Small intestine (tissue), 7 donors: ENCODE measurements around the gene HTR4. TPM values are rescaled to one million over a fixed set of nuclear protein-coding genes. Genes with fewer than 3 reads are reported as not detected.

ENCODE experiments used
- DNase-seq, 2 donors: peaks; one replicate each; pipeline versions ENCODE4 v3.0.0 to v3.0.0-alpha.2; 2013
- FAIRE-seq: peaks from 2 replicates; lab custom pipeline; 2012; peaks lifted over from hg19 to GRCh38; lab: Jason Lieb, UNC
- H3K27ac ChIP-seq, 3 donors: one replicate each; pipeline ENCODE4 v1.5.1; 2013; ENCODE audit warnings: low read length in 2 of 3, mild to moderate bottlenecking in 2 of 3, control low read depth in 1 of 3, inconsistent platforms in 1 of 3, low read depth in 1 of 3, moderate library complexity in 1 of 3
- H3K27me3 ChIP-seq, 3 donors: one replicate each; pipeline ENCODE4 v1.6.1; 2013; ENCODE audit warnings: low read length in 3 of 3, inconsistent platforms in 1 of 3; ENCODE audit not compliant: control insufficient read depth in 3 of 3, insufficient read depth in 3 of 3
- H3K36me3 ChIP-seq, 3 donors: one replicate each; pipeline ENCODE4 v1.6.1; 2013; ENCODE audit warnings: low read length in 3 of 3, inconsistent platforms in 1 of 3, low read depth in 1 of 3, mild to moderate bottlenecking in 1 of 3, moderate library complexity in 1 of 3; ENCODE audit not compliant: control insufficient read depth in 3 of 3, insufficient read depth in 2 of 3
- H3K4me1 ChIP-seq, 3 donors: one replicate each; pipeline ENCODE4 v1.6.1; 2013; ENCODE audit warnings: low read length in 2 of 3, inconsistent platforms in 1 of 3, low read depth in 1 of 3, mild to moderate bottlenecking in 1 of 3, moderate library complexity in 1 of 3; ENCODE audit not compliant: control insufficient read depth in 3 of 3, insufficient read depth in 2 of 3
- H3K4me3 ChIP-seq, 3 donors: one replicate each; pipeline ENCODE4 v1.5.1; 2013; ENCODE audit warnings: low read length in 3 of 3, control low read depth in 1 of 3, inconsistent platforms in 1 of 3, low read depth in 1 of 3, mild to moderate bottlenecking in 1 of 3, moderate library complexity in 1 of 3
- H3K9me3 ChIP-seq, 2 donors: one replicate each; pipeline ENCODE4 v1.6.1; 2013; ENCODE audit warnings: low read depth in 1 of 2, low read length in 1 of 2; ENCODE audit not compliant: control insufficient read depth in 2 of 2, insufficient read depth in 1 of 2
- WGBS, 3 donors: extraction: QIAGEN DNeasy Blood & Tissue Kit; methylation state at CpG; one replicate each; pipeline ENCODE4 v1.1.7; 2013; 5-methylcytosine and 5-hydroxymethylcytosine counted together
- polyA plus RNA-seq, 4 donors: library from polyadenylated mRNA; stranded (reverse) in 3 of 4; unstranded in 1 of 4; fragments of 200-250 nt in 3 of 4; fragments of 120-200 nt in 1 of 4; gene quantifications; one replicate each; pipeline versions ENCODE4 v1.2.1 to v1.2.3, GENCODE V29; 2013
- donor health status: healthy with polysubstance abuse.
- donor health status: control.
- donor health status: control.
- donor health status: Bipolar disorder and iron deficiency.
- donor health status: healthy.

The HTR4 gene
- polyA plus RNA-seq, 4 donors: 1.6 to 8.7 (median 4.2) TPM

DNA sequence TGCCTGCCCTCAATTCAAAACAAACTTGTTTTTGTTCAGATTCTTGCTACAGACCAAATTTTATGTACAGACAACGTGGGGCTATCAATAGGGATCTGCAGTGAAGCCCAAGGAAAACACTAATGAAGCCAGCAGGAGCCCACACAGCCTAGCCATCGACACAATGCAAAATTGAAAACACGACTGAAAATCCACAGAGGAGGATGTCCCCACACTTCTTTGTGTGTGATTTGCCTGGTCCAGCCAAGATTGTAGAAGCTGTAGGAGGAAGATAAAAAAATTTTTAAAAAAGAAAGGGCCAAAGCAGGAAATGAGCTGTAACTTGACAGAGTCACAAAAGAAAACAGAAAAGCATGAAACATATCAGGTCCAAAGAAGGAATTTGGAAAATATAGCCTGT is 34.8 kb downstream of the HTR4 start:
- Histone ChIP-seq H3K36me3 (no peaks in the 10 kb centered on the region), H3K27ac (no peak overlapping the region), H3K4me3 (no peak overlapping the region), H3K27me3 (no peaks in the 10 kb centered on the region), H3K4me1 (peaks cover 6 to 23% (median 7%) of the 10 kb centered on the region in 3 donors), H3K9me3 (no peaks in the 10 kb centered on the region)
- no peak for DNase-seq
- no peak for FAIRE-seq
- 67 to 85% (median 76%) methylated on average over 3 of the region's 3 CpGs for WGBS, 3 donors

DNA sequence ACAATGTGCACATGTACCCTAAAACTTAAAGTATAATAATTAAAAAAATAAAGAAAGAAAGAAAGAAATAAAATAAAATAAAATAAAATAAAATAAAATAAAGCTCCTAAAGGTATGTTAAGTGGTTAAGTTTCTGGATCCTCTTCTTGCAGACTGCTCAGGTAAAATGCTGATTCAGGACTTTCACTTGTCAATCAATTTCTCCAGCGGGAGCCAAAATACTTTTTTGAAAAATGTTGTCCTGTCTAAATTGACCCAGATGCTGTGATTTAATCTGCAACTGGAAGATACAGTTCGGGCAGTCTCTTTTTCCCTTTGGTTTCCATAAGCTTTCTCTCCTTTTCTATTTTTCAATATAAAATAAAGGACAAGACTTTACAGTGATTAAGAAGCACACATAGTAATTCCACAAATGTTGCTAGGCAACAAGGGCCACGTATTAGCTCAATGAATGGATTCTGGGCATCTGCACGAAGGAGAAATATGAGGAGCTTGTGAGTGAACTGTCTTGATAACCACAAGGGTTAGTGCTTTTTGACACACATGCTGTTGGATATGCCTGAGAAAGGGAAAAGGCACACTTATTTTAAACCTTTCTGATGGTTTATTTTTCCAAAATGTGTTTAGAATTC is 38.6 kb downstream of the HTR4 start:
- FAIRE-seq (no peak), DNase-seq (no peak)
- Histone ChIP-seq H3K27me3 (no peaks in the 10 kb centered on the region), H3K4me1 (no peaks in the 10 kb centered on the region), H3K27ac (no peak overlapping the region), H3K9me3 (no peaks in the 10 kb centered on the region), H3K36me3 (no peaks in the 10 kb centered on the region), H3K4me3 (no peak overlapping the region)
- 68 to 79% (median 70%) methylated on average over 4 of the region's 4 CpGs for WGBS, 3 donors

- no peak overlapping the region for H3K4me3 ChIP-seq
- H3K9me3 ChIP-seq: no peaks in the 10 kb centered on the region
- no peak for DNase-seq
- no peaks in the 10 kb centered on the region for H3K36me3 ChIP-seq
- H3K4me1 ChIP-seq: no peaks in the 10 kb centered on the region
- no peak for FAIRE-seq
- no peak overlapping the region for H3K27ac ChIP-seq
- no peaks in the 10 kb centered on the region for H3K27me3 ChIP-seq
Observed at GRCh38 chr5:148607406-148607805, 46.9 kb downstream of the HTR4 start.

DNA sequence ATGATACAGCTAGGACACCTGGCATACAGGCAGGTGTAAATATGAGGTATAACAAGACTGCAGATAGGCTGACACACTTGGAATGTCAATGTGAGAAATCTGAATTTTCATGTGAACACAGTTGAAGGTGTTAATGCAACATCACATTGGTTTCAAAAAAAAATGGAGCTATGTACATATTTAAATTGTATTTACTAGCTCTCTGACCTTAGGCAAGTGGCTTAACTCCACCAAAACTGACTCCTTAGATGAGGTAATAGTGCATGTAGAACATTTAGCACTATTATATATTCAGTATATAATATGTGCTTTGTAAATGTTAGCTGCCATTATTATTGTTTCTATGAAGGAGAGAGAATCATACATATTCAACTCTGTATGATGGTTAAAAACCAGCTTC is 48.0 kb downstream of the HTR4 start:
- H3K27me3 ChIP-seq: no peaks in the 10 kb centered on the region
- FAIRE-seq: no peak

GRCh38 chr5:148599187-148599586 is 55.1 kb downstream of the HTR4 start:
- no peaks in the 10 kb centered on the region for H3K4me1 ChIP-seq
- peaks cover 0 to 7% of the 10 kb centered on the region in 2 donors for H3K9me3 ChIP-seq
- no peak for DNase-seq
- H3K27me3 ChIP-seq: no peaks in the 10 kb centered on the region
- H3K27ac ChIP-seq: no peak overlapping the region
- 96 to 100% (median 97%) methylated on average over 1 of the region's 1 CpG for WGBS, 3 donors
- no peak overlapping the region for H3K4me3 ChIP-seq
- H3K36me3 ChIP-seq: no peaks in the 10 kb centered on the region
- no peak for FAIRE-seq

More for the DNA sequence above, 48.0 kb downstream of the HTR4 start:
- Histone ChIP-seq H3K27ac (no peak overlapping the region), H3K4me3 (no peak overlapping the region), H3K4me1 (no peaks in the 10 kb centered on the region), H3K36me3 (no peaks in the 10 kb centered on the region), H3K9me3 (no peaks in the 10 kb centered on the region)
- no peak for DNase-seq

DNA sequence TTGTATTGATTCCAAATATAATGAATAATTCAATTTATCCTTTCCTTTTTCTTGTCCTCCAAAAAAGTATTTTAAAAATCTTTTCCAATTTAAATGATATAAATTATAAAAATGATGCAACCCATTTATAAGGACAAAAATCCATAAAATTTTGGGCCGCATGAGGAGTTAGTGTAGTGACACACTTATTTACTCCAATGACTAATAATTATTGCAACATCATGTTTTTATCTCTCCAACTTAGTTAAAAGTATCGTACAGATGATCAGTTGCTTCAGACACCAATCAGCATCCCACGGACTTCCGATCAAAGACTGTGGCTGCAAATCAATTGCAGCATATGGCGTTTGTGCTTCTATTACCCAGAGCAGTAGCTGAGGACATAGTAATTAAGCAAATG is 58.6 kb downstream of the HTR4 start:
- DNase-seq (no peak), FAIRE-seq (no peak)
- WGBS, 3 donors: 78 to 89% (median 80%) methylated on average over 5 of the region's 5 CpGs
- Histone ChIP-seq H3K4me3 (no peak overlapping the region), H3K4me1 (no peaks in the 10 kb centered on the region), H3K27me3 (no peaks in the 10 kb centered on the region), H3K27ac (no peak overlapping the region), H3K9me3 (peaks cover 0 to 7% of the 10 kb centered on the region in 2 donors), H3K36me3 (no peaks in the 10 kb centered on the region)

DNA sequence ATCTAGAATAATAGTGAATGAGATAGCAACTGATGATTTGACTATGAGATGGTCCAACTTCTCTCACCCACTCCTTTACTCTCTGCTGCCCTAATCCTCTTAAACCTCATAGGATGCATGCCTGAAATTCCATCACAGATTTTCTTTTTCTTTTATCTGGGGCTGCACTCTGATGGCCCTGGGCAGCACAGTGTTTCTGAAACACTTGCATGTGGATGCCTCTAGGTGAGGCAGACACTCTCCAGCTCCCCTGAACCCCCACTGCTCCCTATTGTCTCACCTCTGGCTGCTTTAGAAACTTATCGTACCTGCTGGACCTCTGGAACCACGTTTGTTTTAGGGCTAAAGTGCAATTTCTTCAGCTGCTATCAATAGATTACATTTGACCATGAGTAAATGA is 67.5 kb downstream of the HTR4 start:
- peaks cover 0 to 10% (median 2%) of the 10 kb centered on the region in 3 donors for H3K4me1 ChIP-seq
- DNase-seq (no peak), FAIRE-seq (no peak)
- H3K36me3 ChIP-seq: no peaks in the 10 kb centered on the region
- H3K4me3 ChIP-seq: no peak overlapping the region
- H3K27ac ChIP-seq: no peak overlapping the region
- H3K27me3 ChIP-seq: no peaks in the 10 kb centered on the region
- 24 to 35% (median 29%) methylated on average over 2 of the region's 2 CpGs for WGBS, 3 donors
- no peaks in the 10 kb centered on the region for H3K9me3 ChIP-seq

GRCh38 chr5:148585988-148586387 is 68.3 kb downstream of the HTR4 start:
- Histone ChIP-seq H3K4me1 (peaks cover 0 to 10% (median 2%) of the 10 kb centered on the region in 3 donors), H3K27me3 (no peaks in the 10 kb centered on the region), H3K9me3 (no peaks in the 10 kb centered on the region), H3K36me3 (no peaks in the 10 kb centered on the region), H3K4me3 (no peak overlapping the region), H3K27ac (no peak overlapping the region)
- FAIRE-seq: no peak
- DNase-seq: no peak

GRCh38 chr5:148584103-148584502 is 70.2 kb downstream of the HTR4 start:
- Histone ChIP-seq H3K4me3 (no peak overlapping the region), H3K27ac (no peak overlapping the region), H3K4me1 (peaks cover 0 to 10% (median 2%) of the 10 kb centered on the region in 3 donors), H3K36me3 (no peaks in the 10 kb centered on the region), H3K27me3 (no peaks in the 10 kb centered on the region), H3K9me3 (peaks cover 0 to 6% of the 10 kb centered on the region in 2 donors)
- DNase-seq (no peak), FAIRE-seq (no peak)
